Stomach smooth muscle (tissue), 2 donors: Measurements from ENCODE around the gene PANK4.

Experiments
- H3K27ac ChIP-seq: one replicate; pipeline ENCODE4 v1.7.0; 2013; ENCODE audit warnings: mild to moderate bottlenecking, low read length, inconsistent platforms
- H3K27me3 ChIP-seq, 2 donors: one replicate each; pipeline ENCODE4 v1.7.0; 2013; ENCODE audit warnings: low read length in 2 of 2; ENCODE audit not compliant: insufficient read depth in 2 of 2, control insufficient read depth in 1 of 2
- H3K36me3 ChIP-seq, 2 donors: one replicate each; pipeline ENCODE4 v1.7.0; 2013; ENCODE audit warnings: low read length in 2 of 2; ENCODE audit not compliant: control insufficient read depth in 2 of 2, insufficient read depth in 2 of 2
- H3K4me1 ChIP-seq: one replicate; pipeline ENCODE4 v1.7.0; 2013; ENCODE audit warnings: low read length; ENCODE audit not compliant: control insufficient read depth, insufficient read depth
- H3K4me3 ChIP-seq, 2 donors: one replicate each; pipeline ENCODE4 v1.7.0; 2013; ENCODE audit warnings: low read length in 2 of 2
- H3K9ac ChIP-seq, 2 donors: one replicate each; pipeline ENCODE4 v1.7.0; 2013; ENCODE audit warnings: low read length in 2 of 2, mild to moderate bottlenecking in 1 of 2
- H3K9me3 ChIP-seq, 2 donors: one replicate each; pipeline ENCODE4 v1.7.0; 2013; ENCODE audit warnings: low read length in 2 of 2; ENCODE audit not compliant: control insufficient read depth in 2 of 2
- donor health status: healthy.
- donor health status: Pancreatic carcinoma.

PANK4 gene

DNA sequence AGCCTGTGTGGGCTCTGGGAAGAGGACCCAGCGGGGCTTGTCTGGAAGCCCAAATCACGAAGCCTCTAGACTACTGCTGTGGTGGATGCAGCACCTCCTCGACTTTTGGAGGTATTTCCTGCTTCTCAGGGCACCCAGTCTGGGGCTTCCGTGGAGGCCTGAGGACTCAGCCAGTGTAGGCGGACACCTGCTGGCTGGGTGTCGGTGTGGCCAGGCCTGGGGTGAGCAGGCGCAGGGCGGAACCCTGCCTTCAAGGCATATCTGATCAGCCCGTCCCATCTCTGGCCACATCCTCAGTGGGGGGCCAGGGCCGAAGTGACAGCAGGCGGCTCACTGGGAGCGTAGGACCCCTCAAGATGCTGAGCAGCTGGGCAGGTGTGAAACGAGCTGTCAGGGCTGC lies 43.4 kb downstream of the PANK4 start:
- no peak overlapping the region for H3K27ac ChIP-seq

DNA sequence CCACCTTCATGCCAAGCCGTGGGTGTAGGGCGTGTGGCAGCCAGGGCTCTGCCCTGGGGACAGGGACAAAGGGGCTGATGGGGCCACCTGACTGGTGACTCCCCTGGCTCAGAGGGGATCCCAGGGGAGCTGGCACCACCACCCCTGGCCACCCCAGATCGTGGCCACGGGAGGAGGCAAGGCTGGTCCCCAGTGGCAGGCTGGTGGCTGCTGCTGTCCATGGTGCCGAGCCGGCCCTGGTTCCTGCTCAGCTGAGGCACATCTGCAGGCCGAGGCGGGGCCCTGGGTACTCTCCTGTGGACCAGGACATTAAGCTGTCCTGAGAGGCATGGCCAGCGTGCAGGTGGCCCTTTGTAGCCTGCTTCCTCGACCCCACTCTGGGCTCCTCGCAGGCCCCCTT lies 43.8 kb downstream of the PANK4 start:
- Histone ChIP-seq H3K4me3 (no peak overlapping the region), H3K4me1 (no peaks in the 10 kb centered on the region), H3K27ac (no peak overlapping the region), H3K36me3 (no peaks in the 10 kb centered on the region), H3K9ac (no peak overlapping the region), H3K27me3 (no peaks in the 10 kb centered on the region), H3K9me3 (no peaks in the 10 kb centered on the region)

More for the DNA sequence above, 43.4 kb downstream of the PANK4 start:
- no peak overlapping the region for H3K4me3 ChIP-seq
- H3K9ac ChIP-seq: no peak overlapping the region
- no peaks in the 10 kb centered on the region for H3K27me3 ChIP-seq
- H3K9me3 ChIP-seq: peaks cover 0 to under 1% of the 10 kb centered on the region in 2 donors
- H3K36me3 ChIP-seq: no peaks in the 10 kb centered on the region
- no peaks in the 10 kb centered on the region for H3K4me1 ChIP-seq

DNA sequence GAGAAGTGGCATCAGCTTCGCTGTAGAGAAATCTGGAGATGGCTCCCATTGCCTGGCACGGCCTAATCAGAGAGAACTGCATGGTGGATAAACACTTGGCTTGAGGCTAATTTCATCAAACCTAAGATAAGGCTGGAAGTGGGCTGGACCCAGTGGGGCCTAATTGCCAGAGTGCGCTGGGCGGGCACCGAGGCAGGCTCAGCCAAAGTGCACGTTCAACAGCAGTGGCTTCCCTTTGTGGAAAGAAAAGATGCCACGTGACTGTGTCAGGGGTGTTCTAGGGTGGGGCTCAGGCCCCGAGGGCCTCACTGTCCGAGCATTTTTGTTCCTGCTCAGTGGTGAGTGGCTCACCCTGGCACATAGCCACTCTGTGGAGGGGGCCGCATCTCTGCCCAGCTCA lies 44.5 kb downstream of the PANK4 start:
- Histone ChIP-seq H3K4me1 (no peaks in the 10 kb centered on the region), H3K27me3 (no peaks in the 10 kb centered on the region), H3K4me3 (no peak overlapping the region), H3K36me3 (no peaks in the 10 kb centered on the region), H3K27ac (no peak overlapping the region), H3K9me3 (no peaks in the 10 kb centered on the region), H3K9ac (no peak overlapping the region)

DNA sequence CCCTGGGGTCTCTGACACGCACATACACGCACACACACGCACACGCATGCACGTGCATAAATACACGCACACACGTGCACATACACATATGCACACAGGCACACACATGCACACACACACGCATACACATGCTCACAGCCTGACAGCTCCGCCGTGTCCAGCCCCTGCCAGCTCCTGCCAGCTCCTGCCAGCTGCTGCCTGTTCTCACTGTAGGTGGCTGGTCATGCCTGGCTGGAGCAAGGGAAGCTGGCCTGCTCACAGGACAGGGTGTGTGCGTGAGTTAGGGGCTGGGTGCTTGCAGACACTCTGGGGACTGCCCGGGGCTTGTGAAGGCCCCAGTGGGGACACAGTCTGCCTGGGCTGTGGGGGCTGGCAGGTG lies 45.4 kb downstream of the PANK4 start:
- H3K9ac ChIP-seq: no peak overlapping the region
- H3K4me1 ChIP-seq: no peaks in the 10 kb centered on the region
- no peaks in the 10 kb centered on the region for H3K9me3 ChIP-seq
- H3K27ac ChIP-seq: no peak overlapping the region
- no peaks in the 10 kb centered on the region for H3K36me3 ChIP-seq
- H3K27me3 ChIP-seq: no peaks in the 10 kb centered on the region
- no peak overlapping the region for H3K4me3 ChIP-seq

DNA sequence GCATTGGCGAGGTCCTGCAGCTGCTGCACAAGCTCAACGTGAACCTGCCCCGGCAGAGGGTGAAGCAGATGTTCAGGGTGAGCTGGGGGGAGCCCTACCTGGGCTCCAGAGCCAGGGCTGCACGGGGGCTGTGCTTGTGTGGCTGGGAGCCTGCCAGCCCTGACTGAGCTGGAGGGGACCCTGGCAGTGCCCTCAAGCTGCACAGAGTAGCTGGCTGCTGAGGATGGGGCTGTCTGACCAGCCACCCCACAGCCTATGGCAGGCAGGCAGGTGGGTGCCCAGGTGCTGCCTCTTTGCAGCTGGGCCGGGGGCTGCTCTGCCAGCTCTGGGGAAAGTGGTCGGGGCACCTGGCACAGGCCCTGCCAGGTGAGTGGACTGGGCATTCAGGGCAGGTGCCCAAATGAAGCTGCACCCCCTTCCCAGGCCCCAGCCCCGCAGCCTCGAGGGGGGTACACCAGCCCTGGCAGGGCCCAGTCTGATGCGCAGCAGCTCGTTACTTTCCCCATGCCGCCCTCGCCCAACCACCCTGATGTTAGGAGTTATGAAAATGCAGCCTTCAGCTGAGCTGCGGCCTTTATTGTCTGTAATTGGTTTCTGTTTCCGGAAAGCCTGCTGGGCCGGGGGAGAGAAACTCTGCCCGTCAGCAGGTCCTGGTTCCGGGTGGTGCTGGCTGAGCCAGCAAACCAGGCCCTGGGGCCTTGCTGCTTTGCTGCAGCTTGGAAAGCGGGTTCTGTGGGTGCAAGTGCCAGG lies 46.0 kb downstream of the PANK4 start:
- H3K4me1 ChIP-seq: no peaks in the 10 kb centered on the region
- no peaks in the 10 kb centered on the region for H3K36me3 ChIP-seq
- H3K9ac ChIP-seq: no peak overlapping the region
- H3K9me3 ChIP-seq: no peaks in the 10 kb centered on the region
- no peaks in the 10 kb centered on the region for H3K27me3 ChIP-seq
- no peak overlapping the region for H3K4me3 ChIP-seq
- no peak overlapping the region for H3K27ac ChIP-seq

DNA sequence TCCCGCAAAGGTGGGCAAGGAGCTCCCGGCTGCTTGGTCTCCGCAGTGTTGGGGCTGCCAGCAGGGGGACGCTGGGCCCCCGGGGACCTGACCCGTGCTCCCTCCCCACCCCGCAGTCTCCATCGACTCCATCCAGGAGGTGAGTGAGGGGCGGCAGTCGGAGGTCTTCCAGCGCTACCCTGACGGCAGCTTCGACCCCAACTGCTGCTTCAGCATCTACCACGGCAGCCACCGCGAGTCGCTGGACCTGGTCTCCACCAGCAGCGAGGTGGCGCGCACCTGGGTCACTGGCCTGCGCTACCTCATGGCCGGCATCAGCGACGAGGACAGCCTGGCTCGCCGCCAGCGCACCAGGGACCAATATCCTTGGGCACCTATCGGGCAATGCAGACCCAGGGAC lies 46.8 kb downstream of the PANK4 start:
- no peaks in the 10 kb centered on the region for H3K4me1 ChIP-seq
- no peak overlapping the region for H3K9ac ChIP-seq
- no peak overlapping the region for H3K27ac ChIP-seq

DNA sequence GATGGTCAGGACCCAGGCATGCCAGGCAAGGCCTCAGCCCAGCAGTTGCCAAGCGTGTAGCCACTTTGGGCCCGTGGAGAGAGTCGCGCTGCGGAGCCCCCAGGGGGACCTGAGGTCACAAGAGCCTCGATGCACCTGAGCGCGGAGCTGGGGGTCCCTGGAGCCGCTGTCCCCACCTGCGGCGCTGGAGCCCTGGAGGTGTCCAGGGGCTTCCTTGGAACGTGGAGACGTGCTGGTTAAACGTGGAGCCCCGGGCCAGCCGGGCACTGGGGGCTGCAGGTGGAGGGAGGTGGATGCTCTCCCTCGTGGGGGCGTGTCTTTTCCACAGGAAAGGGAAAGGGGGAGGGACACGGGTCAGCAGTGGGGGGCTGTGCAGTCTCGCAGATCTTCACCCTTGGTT lies 47.2 kb downstream of the PANK4 start:
- H3K4me3 ChIP-seq: no peak overlapping the region
- no peaks in the 10 kb centered on the region for H3K27me3 ChIP-seq
- H3K36me3 ChIP-seq: no peaks in the 10 kb centered on the region
- H3K9ac ChIP-seq: no peak overlapping the region
- H3K27ac ChIP-seq: no peak overlapping the region
- no peaks in the 10 kb centered on the region for H3K9me3 ChIP-seq
- H3K4me1 ChIP-seq: no peaks in the 10 kb centered on the region

More for the DNA sequence above, 46.8 kb downstream of the PANK4 start:
- H3K9me3 ChIP-seq: no peaks in the 10 kb centered on the region
- no peak overlapping the region for H3K4me3 ChIP-seq
- no peaks in the 10 kb centered on the region for H3K27me3 ChIP-seq
- no peaks in the 10 kb centered on the region for H3K36me3 ChIP-seq

DNA sequence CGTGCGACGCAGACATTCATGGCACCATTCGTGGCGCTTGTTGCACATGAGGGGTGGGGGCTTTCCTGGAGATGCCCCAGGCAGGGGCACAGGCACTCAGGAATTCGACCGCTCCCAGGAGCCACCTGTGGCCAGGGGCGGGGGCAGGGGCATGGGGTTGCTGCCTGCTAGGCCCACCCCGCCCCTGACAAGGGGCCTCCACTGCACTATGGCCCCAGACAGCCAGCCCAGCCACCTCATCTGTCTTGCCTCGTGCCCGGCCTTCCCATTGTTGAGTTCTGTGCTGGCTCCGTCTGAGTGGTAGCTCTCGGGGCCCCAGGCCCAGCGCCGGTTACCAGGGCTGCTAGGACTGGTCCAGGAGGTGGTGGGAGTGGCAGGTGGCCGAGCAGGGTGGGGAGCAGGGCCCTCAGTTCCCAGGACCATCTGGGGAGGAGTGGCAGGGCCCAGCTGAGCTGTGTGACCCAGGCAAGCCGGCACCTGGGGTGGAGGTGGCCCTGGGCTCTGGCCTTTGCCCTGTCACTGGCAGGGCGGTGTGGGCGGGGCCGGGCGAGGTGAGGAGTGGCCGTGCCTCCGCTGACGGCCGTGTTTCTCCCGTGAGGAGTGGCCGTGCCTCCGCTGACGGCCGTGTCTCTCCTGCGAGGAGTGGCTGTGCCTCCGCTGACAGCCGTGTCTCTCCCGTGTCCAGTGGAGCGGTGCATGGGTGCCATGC lies 48.5 kb downstream of the PANK4 start:
- H3K36me3 ChIP-seq: no peaks in the 10 kb centered on the region
- no peaks in the 10 kb centered on the region for H3K9me3 ChIP-seq
- H3K4me1 ChIP-seq: no peaks in the 10 kb centered on the region
- no peak overlapping the region for H3K9ac ChIP-seq
- no peak overlapping the region for H3K4me3 ChIP-seq
- peaks cover 0 to 3% of the 10 kb centered on the region in 2 donors for H3K27me3 ChIP-seq
- H3K27ac ChIP-seq: no peak overlapping the region

DNA sequence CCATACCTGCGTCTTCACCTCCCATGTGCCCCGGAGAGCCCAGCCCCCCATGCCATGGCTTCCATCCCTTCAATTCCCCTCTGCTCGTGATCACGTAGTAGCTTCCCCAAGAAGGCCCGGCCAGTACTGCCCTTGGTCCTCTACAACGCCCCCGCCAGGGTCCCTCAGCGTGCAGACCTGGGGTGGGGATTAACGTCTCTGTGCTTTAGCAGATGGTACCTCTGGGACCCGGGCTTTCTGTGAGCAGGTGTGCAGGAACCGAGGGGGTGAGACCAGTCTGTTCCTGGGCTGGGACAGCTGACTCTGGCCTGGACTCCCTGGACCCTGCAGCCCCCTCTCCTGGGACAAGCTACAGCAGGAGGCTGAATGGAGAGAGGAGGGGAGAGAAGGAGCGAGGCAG lies 49.1 kb downstream of the PANK4 start:
- no peak overlapping the region for H3K9ac ChIP-seq
- no peaks in the 10 kb centered on the region for H3K4me1 ChIP-seq
- H3K27me3 ChIP-seq: peaks cover 0 to 3% of the 10 kb centered on the region in 2 donors
- H3K9me3 ChIP-seq: no peaks in the 10 kb centered on the region
- no peaks in the 10 kb centered on the region for H3K36me3 ChIP-seq
- H3K4me3 ChIP-seq: no peak overlapping the region
- no peak overlapping the region for H3K27ac ChIP-seq

DNA sequence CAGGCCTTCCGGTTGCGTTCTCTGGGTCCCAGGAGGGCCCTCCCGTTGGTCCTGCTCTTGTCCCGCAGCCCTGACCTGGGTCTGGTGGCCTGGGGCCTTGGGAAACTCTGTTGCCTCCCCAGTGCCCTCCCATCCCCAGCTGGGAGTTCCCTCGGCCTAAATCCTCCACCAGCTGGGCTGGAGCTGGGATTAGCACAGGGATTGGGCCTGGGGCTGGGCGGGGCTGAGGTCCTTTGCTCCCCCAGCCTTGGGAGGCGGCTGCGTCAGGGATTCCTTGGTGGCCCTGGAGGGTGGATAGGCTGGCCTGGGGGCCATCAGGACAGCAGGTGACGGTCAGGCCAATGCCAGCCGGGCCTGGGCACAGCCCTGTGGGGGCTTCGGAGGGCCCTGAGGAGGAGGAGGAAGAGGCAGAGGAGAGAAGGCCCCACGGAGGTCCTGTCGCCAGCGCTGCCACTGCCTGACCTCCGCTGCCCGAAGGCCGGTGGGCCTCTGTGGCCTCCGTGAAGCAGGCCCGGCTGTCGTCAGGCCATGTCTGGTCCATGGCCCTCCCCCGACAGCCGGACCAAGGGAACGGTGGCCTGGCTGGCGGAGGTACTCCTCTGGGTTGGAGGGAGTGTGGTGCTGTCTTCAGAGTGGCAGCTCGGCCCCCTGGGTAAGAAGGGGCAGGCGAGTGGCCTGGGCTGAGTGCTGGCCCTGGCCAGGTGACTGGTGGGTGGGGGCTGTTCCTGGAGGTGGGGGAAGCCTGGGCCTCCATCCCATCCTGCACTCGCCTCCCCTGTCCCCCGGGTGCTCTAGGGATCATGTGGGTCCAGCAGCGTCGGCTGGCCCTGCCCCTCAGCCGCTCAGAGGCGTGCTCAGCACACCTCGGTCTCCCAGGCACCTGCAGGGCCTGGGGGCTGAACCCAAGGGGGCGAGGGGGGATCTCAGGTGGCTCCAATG lies 50.1 kb downstream of the PANK4 start, which contains the start of gene PLCH2:
Gene PLCH2 (plus strand): TSS at position 229 of the 939 bp plus-strand sequence. CDS start 300 bp downstream, at position 529.
- Histone ChIP-seq H3K4me1 (no peaks in the 10 kb centered on the region), H3K9ac (no peak within 1 kb of the TSS), H3K36me3 (no peaks in the 10 kb centered on the region), H3K4me3 (no peak within 1 kb of the TSS), H3K27ac (no peak within 1 kb of the TSS), H3K9me3 (no peaks in the 10 kb centered on the region), H3K27me3 (peaks cover 0 to 3% of the 10 kb centered on the region in 2 donors)
